ENCODE measurements around the gene MCM9.
"Not testable (repeated sequence)": the region's sequence is repeated elsewhere in the genome, so short reads cannot be mapped to it uniquely, and the experiment has no call there.

MCM9 gene

GRCh38 chr6:118825661-118826060 lies 109.3 kb downstream of the MCM9 start:
- DNase-seq (ENCODE audit: low read depth, low spot score): no peak
- H3K4me3 ChIP-seq (ENCODE audit: low read length): no peak overlapping the region

GRCh38 chr6:118815495-118815894 lies 119.5 kb downstream of the MCM9 start:
- DNase-seq (ENCODE audit: low read depth, low spot score): no peak
- H3K4me3 ChIP-seq (ENCODE audit: low read length): no peak overlapping the region

- no peak overlapping the region for H3K4me3 ChIP-seq (ENCODE audit: low read length)
- no peak for DNase-seq (ENCODE audit: low read depth, low spot score)
These were observed 121.2 kb downstream of the MCM9 start for GRCh38 chr6:118813775-118814174.

GRCh38 chr6:118812970-118813369 lies 122.0 kb downstream of the MCM9 start:
- no peak overlapping the region for H3K4me3 ChIP-seq (ENCODE audit: low read length)
- no peak for DNase-seq (ENCODE audit: low read depth, low spot score)

- peak; percentile 92 for DNase-seq (ENCODE audit: low read depth, low spot score)
- no peak overlapping the region for H3K4me3 ChIP-seq (ENCODE audit: low read length)
These were observed 124.4 kb downstream of the MCM9 start for GRCh38 chr6:118810420-118811027.

- no peak for DNase-seq (ENCODE audit: low read depth, low spot score)
- H3K4me3 ChIP-seq (ENCODE audit: low read length): no peak overlapping the region
These were observed 125.9 kb downstream of the MCM9 start for GRCh38 chr6:118808793-118809638.

- no peak overlapping the region for H3K4me3 ChIP-seq (ENCODE audit: low read length)
- DNase-seq (ENCODE audit: low read depth, low spot score): no peak
These were observed 130.9 kb downstream of the MCM9 start for GRCh38 chr6:118804091-118804490.

GRCh38 chr6:118801257-118801656 lies 133.7 kb downstream of the MCM9 start:
- H3K4me3 ChIP-seq (ENCODE audit: low read length): no peak overlapping the region
- DNase-seq (ENCODE audit: low read depth, low spot score): no peak

- DNase-seq (ENCODE audit: low read depth, low spot score): peak; percentile 93
- H3K4me3 ChIP-seq (ENCODE audit: low read length): peak overlapping the region; percentile 30
These were observed 134.4 kb downstream of the MCM9 start for GRCh38 chr6:118800394-118801071.

GRCh38 chr6:118799826-118800225 lies 135.1 kb downstream of the MCM9 start:
- no peak for DNase-seq (ENCODE audit: low read depth, low spot score)
- no peak overlapping the region; the same call in 1 of the 2 replicates for H3K4me3 ChIP-seq (ENCODE audit: low read length)

- DNase-seq (ENCODE audit: low read depth, low spot score): peak; percentile 89
- H3K4me3 ChIP-seq (ENCODE audit: low read length): not testable (repeated sequence)
These were observed 138.4 kb downstream of the MCM9 start for GRCh38 chr6:118796548-118796947.

- H3K4me3 ChIP-seq (ENCODE audit: low read length): no peak overlapping the region
- no peak for DNase-seq (ENCODE audit: low read depth, low spot score)
These were observed 143.5 kb downstream of the MCM9 start for GRCh38 chr6:118791499-118791898.

GRCh38 chr6:118789954-118790353 lies 145.0 kb downstream of the MCM9 start:
- DNase-seq (ENCODE audit: low read depth, low spot score): no peak

GRCh38 chr6:118789419-118789818 lies 145.5 kb downstream of the MCM9 start:
- no peak for DNase-seq (ENCODE audit: low read depth, low spot score)
- H3K4me3 ChIP-seq (ENCODE audit: low read length): no peak overlapping the region

More at GRCh38 chr6:118789954-118790353, 145.0 kb downstream of the MCM9 start:
- no peak overlapping the region for H3K4me3 ChIP-seq (ENCODE audit: low read length)

GRCh38 chr6:118788702-118789101 lies 146.3 kb downstream of the MCM9 start:
- H3K4me3 ChIP-seq (ENCODE audit: low read length): no peak overlapping the region
- no peak for DNase-seq (ENCODE audit: low read depth, low spot score)

GRCh38 chr6:118787724-118788423 lies 147.1 kb downstream of the MCM9 start:
- DNase-seq (ENCODE audit: low read depth, low spot score): no peak
- no peak overlapping the region for H3K4me3 ChIP-seq (ENCODE audit: low read length)

GRCh38 chr6:118786596-118787453 lies 148.1 kb downstream of the MCM9 start:
- H3K4me3 ChIP-seq (ENCODE audit: low read length): no peak overlapping the region
- DNase-seq (ENCODE audit: low read depth, low spot score): no peak

GRCh38 chr6:118785601-118786000 lies 149.4 kb downstream of the MCM9 start:
- no peak for DNase-seq (ENCODE audit: low read depth, low spot score)
- H3K4me3 ChIP-seq (ENCODE audit: low read length): no peak overlapping the region

All from Jurkat, Clone E6-1 (cell line).